ENCODE results near the gene TSFM. TPM values are rescaled to one million over a fixed set of nuclear protein-coding genes. Genes with fewer than 3 reads are reported as not detected.

The TSFM gene
- total and polyA plus RNA-seq, 8 donors: 7.2 to 16.7 (median 13.5) TPM

- 89 to 93% methylated on average over 5 of the region's 5 CpGs for WGBS, 2 donors
- no peak for DNase-seq
- intact Hi-C loops (cut with DNase I): no loop called here
Observed at GRCh38 chr12:57810450-57810849, 27.9 kb downstream of the TSFM start.

GRCh38 chr12:57811028-57811755 lies 28.6 kb downstream of the TSFM start:
- Histone ChIP-seq H3K27me3 (no peaks in the 10 kb centered on the region), H3K4me3 (no peak overlapping the region), H3K9me3 (no peaks in the 10 kb centered on the region), H3K36me3 (peaks cover 0 to 51% (median 8%) of the 10 kb centered on the region in 3 donors), H3K4me1 (no peaks in the 10 kb centered on the region), H3K27ac (no peak overlapping the region)
- intact Hi-C loops (cut with DNase I): no loop called here
- FAIRE-seq: no peak
- 88 to 91% methylated on average over 10 of the region's 10 CpGs for WGBS, 2 donors
- ATAC-seq: no peak
- DNase-seq: no peak
- TF ChIP-seq CTCF (IDR thresholded peaks at IDR 0.05): no peak

More at GRCh38 chr12:57810450-57810849, 27.9 kb downstream of the TSFM start:
- Histone ChIP-seq H3K9me3 (no peaks in the 10 kb centered on the region), H3K27ac (no peak overlapping the region), H3K4me3 (no peak overlapping the region), H3K4me1 (no peaks in the 10 kb centered on the region), H3K36me3 (peaks cover 0 to 52% (median 9%) of the 10 kb centered on the region in 3 donors), H3K27me3 (no peaks in the 10 kb centered on the region)
- peak in 1 of 4 donors; percentile 15 for ATAC-seq
- no peak for TF ChIP-seq CTCF (IDR thresholded peaks at IDR 0.05)
- FAIRE-seq: no peak

- intact Hi-C loops (cut with DNase I): no loop called here
- Histone ChIP-seq H3K4me1 (no peaks in the 10 kb centered on the region), H3K27ac (no peak overlapping the region), H3K9me3 (no peaks in the 10 kb centered on the region), H3K27me3 (no peaks in the 10 kb centered on the region), H3K4me3 (no peak overlapping the region), H3K36me3 (peaks cover 0 to 30% (median 4%) of the 10 kb centered on the region in 3 donors)
- ATAC-seq (no peak), FAIRE-seq (no peak), DNase-seq (no peak)
- WGBS, 2 donors: 73 to 79% methylated on average over 14 of the region's 14 CpGs
- TF ChIP-seq CTCF (IDR thresholded peaks at IDR 0.05): no peak
Observed at GRCh38 chr12:57813111-57813970, 30.8 kb downstream of the TSFM start.

GRCh38 chr12:57813971-57814772 lies 31.6 kb downstream of the TSFM start:
- Histone ChIP-seq H3K9me3 (no peaks in the 10 kb centered on the region), H3K36me3 (peaks cover 0 to 22% (median 2%) of the 10 kb centered on the region in 3 donors), H3K27me3 (no peaks in the 10 kb centered on the region), H3K4me1 (no peaks in the 10 kb centered on the region), H3K27ac (no peak overlapping the region), H3K4me3 (no peak overlapping the region)
- ATAC-seq (no peak), DNase-seq (no peak), FAIRE-seq (no peak)
- 59 to 68% methylated on average over 16 to 17 of the region's 17 CpGs for WGBS, 2 donors
- intact Hi-C loops (cut with DNase I): no loop called here
- no peak for TF ChIP-seq CTCF (IDR thresholded peaks at IDR 0.05)

Measured in pancreas (tissue), 10 donors.